ENCODE data around the gene NDUFB8.

Gene NDUFB8

GRCh38 chr10:100506596-100507356, 22.9 kb downstream of the NDUFB8 start:
- no peak for DNase-seq (ENCODE audit: low read depth)

- DNase-seq (ENCODE audit: low read depth) = no peak
Measured at GRCh38 chr10:100505164-100505563, 24.5 kb downstream of the NDUFB8 start.

GRCh38 chr10:100504096-100504495, 25.6 kb downstream of the NDUFB8 start:
- no peak for DNase-seq (ENCODE audit: low read depth)

- DNase-seq (ENCODE audit: low read depth) = no peak
Measured at GRCh38 chr10:100502926-100503494, 26.7 kb downstream of the NDUFB8 start.

- no peak for DNase-seq (ENCODE audit: low read depth)
Measured at GRCh38 chr10:100501423-100501822, 28.2 kb downstream of the NDUFB8 start.

- DNase-seq (ENCODE audit: low read depth) = no peak
Measured at GRCh38 chr10:100498059-100498458, 31.6 kb downstream of the NDUFB8 start.

- DNase-seq (ENCODE audit: low read depth) = no peak
Measured at GRCh38 chr10:100496567-100496966, 33.1 kb downstream of the NDUFB8 start.

- no peak for DNase-seq (ENCODE audit: low read depth)
Measured at GRCh38 chr10:100490531-100490930, 39.1 kb downstream of the NDUFB8 start.

GRCh38 chr10:100489396-100489795, 40.3 kb downstream of the NDUFB8 start:
- DNase-seq (ENCODE audit: low read depth) = no peak

GRCh38 chr10:100487529-100487928, 42.1 kb downstream of the NDUFB8 start:
- no peak for DNase-seq (ENCODE audit: low read depth)

- no peak for DNase-seq (ENCODE audit: low read depth)
Measured at GRCh38 chr10:100485801-100486495, 43.7 kb downstream of the NDUFB8 start.

- DNase-seq (ENCODE audit: low read depth) = no peak
Measured at GRCh38 chr10:100485366-100485765, 44.3 kb downstream of the NDUFB8 start.

- no peak for DNase-seq (ENCODE audit: low read depth)
Measured at GRCh38 chr10:100483876-100484666, 45.6 kb downstream of the NDUFB8 start.

GRCh38 chr10:100482834-100483185, 46.9 kb downstream of the NDUFB8 start:
- no peak for DNase-seq (ENCODE audit: low read depth)

GRCh38 chr10:100482181-100482833, 47.4 kb downstream of the NDUFB8 start:
- peak; percentile 38 for DNase-seq (ENCODE audit: low read depth)

- DNase-seq (ENCODE audit: low read depth) = peak; percentile 77
Measured at GRCh38 chr10:100481462-100482081, 48.1 kb downstream of the NDUFB8 start.

- DNase-seq (ENCODE audit: low read depth) = no peak
Measured at GRCh38 chr10:100480002-100480401, 49.7 kb downstream of the NDUFB8 start.

GRCh38 chr10:100479037-100479436, 50.6 kb downstream of the NDUFB8 start:
- DNase-seq (ENCODE audit: low read depth) = no peak

GRCh38 chr10:100477970-100478369, 51.7 kb downstream of the NDUFB8 start:
- DNase-seq (ENCODE audit: low read depth) = no peak

All from activated T-helper 1 cell treated with Interleukin-2 at 50 U/mL for 16 hours (primary cell).